Measurements from ENCODE around the gene TP53TG3C.
"Not testable (repeated sequence)": the region's sequence is repeated elsewhere in the genome, so short reads cannot be mapped to it uniquely, and the experiment has no call there.

DNA sequence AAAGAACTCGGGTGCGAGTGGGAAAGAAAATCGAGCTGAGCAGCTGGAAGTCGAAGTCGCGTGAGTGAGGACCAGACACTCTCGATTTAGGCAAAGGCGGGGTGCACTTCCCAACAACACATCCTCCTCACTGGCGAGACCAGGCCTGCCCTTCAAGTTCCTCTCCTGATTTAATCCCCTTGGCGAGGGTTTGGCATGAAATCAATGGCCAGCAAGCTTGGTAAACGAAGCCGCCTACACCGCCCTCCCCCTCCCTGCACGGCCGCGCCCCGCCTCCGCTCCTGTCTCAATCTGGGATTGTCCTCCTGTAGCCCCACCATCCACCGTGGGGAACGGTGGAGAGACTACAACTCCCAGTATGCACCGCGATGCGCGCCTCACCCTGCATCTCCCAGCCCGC is at the start of gene TP53TG3C:
- TF ChIP-seq CTCF, POLR2A (IDR thresholded peaks at IDR 0.05): not testable (repeated sequence)
